DND-41 (cell line): ENCODE data around the gene MOGAT3.
A peak's percentile ranks its signal among the peaks of the same experiment; 100 is the strongest.

ENCODE experiments used
- ATAC-seq: fragments of 200-7000 bp; cut with Tn5 transposase; 3 replicates; pipeline ENCODE4 v1.9.1; 2021; ENCODE audit warnings: low read depth; ENCODE audit not compliant: insufficient read depth
- DNase-seq: peaks from one replicate; pipeline ENCODE4 v3.0.0-alpha.2; 2020
- H2AFZ ChIP-seq: 2 replicates; pipeline ENCODE4 v1.6.0; 2012; ENCODE audit warnings: low read depth, low read length
- H3K27ac ChIP-seq: 2 replicates; pipeline ENCODE4 v1.5.1; 2012; ENCODE audit warnings: low read length, inconsistent platforms
- H3K27me3 ChIP-seq: fragments of 200-600 bp; sonication (generic); 2 replicates; pipeline ENCODE4 v1.6.0; 2012; ENCODE audit warnings: low read length, mild to moderate bottlenecking, inconsistent platforms; ENCODE audit not compliant: insufficient read depth, poor library complexity
- H3K36me3 ChIP-seq: 2 replicates; pipeline ENCODE4 v1.5.1; 2012; ENCODE audit warnings: low read length, inconsistent platforms; ENCODE audit not compliant: insufficient read depth
- H3K4me1 ChIP-seq: 2 replicates; pipeline ENCODE4 v1.5.1; 2012; ENCODE audit warnings: mild to moderate bottlenecking, low read length; ENCODE audit not compliant: insufficient read depth
- H3K4me2 ChIP-seq: 2 replicates; pipeline ENCODE4 v1.6.0; 2012; ENCODE audit warnings: mild to moderate bottlenecking, moderate library complexity, low read length, inconsistent platforms; ENCODE audit not compliant: insufficient read depth
- H3K4me3 ChIP-seq, 2 experiments: fragments of 200-600 bp in 1 of 2; shearing (Covaris generic) in 1 of 2; 2 replicates each; pipeline ENCODE4 v1.5.1; 2012 to 2016; ENCODE audit warnings: inconsistent platforms in 2 of 2, low read length in 2 of 2, mild to moderate bottlenecking in 2 of 2, low read depth in 1 of 2, moderate library complexity in 1 of 2
- H3K79me2 ChIP-seq: 2 replicates; pipeline ENCODE4 v1.6.0; 2012; ENCODE audit warnings: low read length, inconsistent platforms; ENCODE audit not compliant: insufficient read depth
- H3K9ac ChIP-seq: 2 replicates; pipeline ENCODE4 v1.6.0; 2012; ENCODE audit warnings: low read depth, mild to moderate bottlenecking, inconsistent platforms, low read length, moderate library complexity
- H3K9me3 ChIP-seq: 2 replicates; pipeline ENCODE4 v1.5.1; 2012; ENCODE audit warnings: low read length, moderate library complexity, mild to moderate bottlenecking, inconsistent platforms; ENCODE audit not compliant: insufficient read depth, severe bottlenecking
- H4K20me1 ChIP-seq: 2 replicates; pipeline ENCODE4 v1.6.0; 2012; ENCODE audit warnings: low read length; ENCODE audit not compliant: insufficient read depth
- EZH2 ChIP-seq: IDR thresholded peaks from 3 replicates; pipeline ENCODE4 v1.6.1; 2012; ENCODE audit warnings: borderline replicate concordance, low read depth, mild to moderate bottlenecking, moderate library complexity, low read length, inconsistent platforms; ENCODE audit not compliant: severe bottlenecking
- TF ChIP-seq, protein P1 (sequence below): IDR thresholded peaks from 2 replicates; pipeline ENCODE4 v1.5.1; 2012; ENCODE audit warnings: borderline replicate concordance, low read length, moderate library complexity, mild to moderate bottlenecking; ENCODE audit not compliant: poor library complexity, severe bottlenecking; ENCODE audit errors: extremely low read depth

Gene MOGAT3

GRCh38 chr7:101245147-101245668, 44.4 kb upstream of the MOGAT3 start:
- TF ChIP-seq, protein P1, sequence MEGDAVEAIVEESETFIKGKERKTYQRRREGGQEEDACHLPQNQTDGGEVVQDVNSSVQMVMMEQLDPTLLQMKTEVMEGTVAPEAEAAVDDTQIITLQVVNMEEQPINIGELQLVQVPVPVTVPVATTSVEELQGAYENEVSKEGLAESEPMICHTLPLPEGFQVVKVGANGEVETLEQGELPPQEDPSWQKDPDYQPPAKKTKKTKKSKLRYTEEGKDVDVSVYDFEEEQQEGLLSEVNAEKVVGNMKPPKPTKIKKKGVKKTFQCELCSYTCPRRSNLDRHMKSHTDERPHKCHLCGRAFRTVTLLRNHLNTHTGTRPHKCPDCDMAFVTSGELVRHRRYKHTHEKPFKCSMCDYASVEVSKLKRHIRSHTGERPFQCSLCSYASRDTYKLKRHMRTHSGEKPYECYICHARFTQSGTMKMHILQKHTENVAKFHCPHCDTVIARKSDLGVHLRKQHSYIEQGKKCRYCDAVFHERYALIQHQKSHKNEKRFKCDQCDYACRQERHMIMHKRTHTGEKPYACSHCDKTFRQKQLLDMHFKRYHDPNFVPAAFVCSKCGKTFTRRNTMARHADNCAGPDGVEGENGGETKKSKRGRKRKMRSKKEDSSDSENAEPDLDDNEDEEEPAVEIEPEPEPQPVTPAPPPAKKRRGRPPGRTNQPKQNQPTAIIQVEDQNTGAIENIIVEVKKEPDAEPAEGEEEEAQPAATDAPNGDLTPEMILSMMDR, result no peak
- TF ChIP-seq EZH2, result no peak
- ATAC-seq, result peak; percentile 2; the same call in 1 of the 3 replicates
- peak overlapping the region; percentile 95 for H3K27ac ChIP-seq
- peaks cover 44% of the 10 kb centered on the region for H3K4me1 ChIP-seq
- no peak for DNase-seq
- H3K4me2 ChIP-seq, result peak overlapping the region; percentile 76
- H2AFZ ChIP-seq, result peak overlapping the region; percentile 94
- peaks cover 33% of the 10 kb centered on the region for H3K36me3 ChIP-seq
- no peaks in the 10 kb centered on the region for H3K9me3 ChIP-seq
- H3K4me3 ChIP-seq, result peak overlapping the region; percentile 71 to 79; a peak in 3 of 4 replicates
- H3K9ac ChIP-seq, result peak overlapping the region; percentile 71
- peaks cover 80% of the 10 kb centered on the region for H3K79me2 ChIP-seq
- H4K20me1 ChIP-seq, result peaks cover 14% of the 10 kb centered on the region
- no peaks in the 10 kb centered on the region for H3K27me3 ChIP-seq

GRCh38 chr7:101244375-101245146, 43.7 kb upstream of the MOGAT3 start, which contains the start of gene FIS1:
TSS of gene FIS1 (minus strand) at chr7:101245081. CDS start at chr7:101245004, 77 bp downstream.
- Histone ChIP-seq H3K9me3 (no peaks in the 10 kb centered on the region), H3K27ac (peak within 1 kb of the TSS; percentile 95), H3K4me3 (peak within 1 kb of the TSS; percentile 71 to 79), H3K9ac (peak within 1 kb of the TSS; percentile 71), H2AFZ (peak within 1 kb of the TSS; percentile 94), H3K4me1 (peaks cover 41% of the 10 kb centered on the region), H3K36me3 (peaks cover 33% of the 10 kb centered on the region), H3K4me2 (peak within 1 kb of the TSS; percentile 76), H3K27me3 (no peaks in the 10 kb centered on the region), H3K79me2 (peaks cover 74% of the 10 kb centered on the region), H4K20me1 (peaks cover 16% of the 10 kb centered on the region)
- DNase-seq, result peak; percentile 92
- TF ChIP-seq EZH2, result no peak
- TF ChIP-seq, protein P1, result peak; percentile 84
- peak; percentile 94 for ATAC-seq

DNA sequence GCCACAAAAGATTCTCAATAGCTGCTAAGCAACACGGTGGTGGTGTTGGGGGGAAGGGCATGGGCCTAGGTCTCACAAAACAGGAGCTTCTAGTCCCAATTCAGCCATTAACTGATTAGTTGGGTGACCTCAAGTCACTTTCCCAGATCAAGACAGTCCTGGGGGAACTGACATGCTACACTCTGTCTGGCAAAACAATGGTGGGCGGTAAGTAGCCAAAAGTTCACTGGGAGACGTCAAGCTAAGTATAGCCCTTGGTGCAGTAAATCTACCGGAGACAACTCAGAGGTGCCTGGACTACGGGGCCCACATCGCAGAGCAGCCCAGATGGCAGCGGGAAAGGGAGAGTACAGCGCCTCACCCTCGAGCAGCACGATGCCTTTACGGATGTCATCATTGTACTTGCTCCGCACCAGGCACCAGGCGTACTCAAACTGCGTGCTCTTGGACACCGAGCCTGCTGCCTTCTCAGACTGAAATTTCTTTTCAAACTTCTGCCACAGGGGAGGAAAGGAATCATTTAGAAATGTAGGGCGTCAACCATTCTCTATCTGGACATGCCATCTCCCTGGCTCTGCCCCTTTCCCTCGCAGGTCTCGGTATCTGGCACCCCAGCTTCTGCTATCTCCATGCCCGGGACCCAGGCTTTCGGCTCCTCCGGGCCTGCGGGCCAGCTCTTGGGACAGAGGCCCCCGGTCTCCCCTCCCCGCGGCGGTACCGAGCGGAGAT, 43.0 kb upstream of the MOGAT3 start:
- Histone ChIP-seq H3K4me1 (peaks cover 35% of the 10 kb centered on the region), H2AFZ (peak overlapping the region; percentile 94), H3K4me2 (peak overlapping the region; percentile 76), H3K9me3 (no peaks in the 10 kb centered on the region), H3K36me3 (peaks cover 32% of the 10 kb centered on the region), H3K9ac (peak overlapping the region; percentile 71), H4K20me1 (peaks cover 20% of the 10 kb centered on the region), H3K4me3 (peak overlapping the region; percentile 71 to 79), H3K27ac (peak overlapping the region; percentile 95), H3K79me2 (peaks cover 66% of the 10 kb centered on the region), H3K27me3 (no peaks in the 10 kb centered on the region)
- TF ChIP-seq, protein P1, result no peak
- TF ChIP-seq EZH2, result no peak
- DNase-seq (no peak), ATAC-seq (no peak)
